ENCODE results near the gene OLFM4.
"Not testable (repeated sequence)": the region's sequence is repeated elsewhere in the genome, so short reads cannot be mapped to it uniquely, and the experiment has no call there.

The OLFM4 gene, protein sequence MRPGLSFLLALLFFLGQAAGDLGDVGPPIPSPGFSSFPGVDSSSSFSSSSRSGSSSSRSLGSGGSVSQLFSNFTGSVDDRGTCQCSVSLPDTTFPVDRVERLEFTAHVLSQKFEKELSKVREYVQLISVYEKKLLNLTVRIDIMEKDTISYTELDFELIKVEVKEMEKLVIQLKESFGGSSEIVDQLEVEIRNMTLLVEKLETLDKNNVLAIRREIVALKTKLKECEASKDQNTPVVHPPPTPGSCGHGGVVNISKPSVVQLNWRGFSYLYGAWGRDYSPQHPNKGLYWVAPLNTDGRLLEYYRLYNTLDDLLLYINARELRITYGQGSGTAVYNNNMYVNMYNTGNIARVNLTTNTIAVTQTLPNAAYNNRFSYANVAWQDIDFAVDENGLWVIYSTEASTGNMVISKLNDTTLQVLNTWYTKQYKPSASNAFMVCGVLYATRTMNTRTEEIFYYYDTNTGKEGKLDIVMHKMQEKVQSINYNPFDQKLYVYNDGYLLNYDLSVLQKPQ

DNA sequence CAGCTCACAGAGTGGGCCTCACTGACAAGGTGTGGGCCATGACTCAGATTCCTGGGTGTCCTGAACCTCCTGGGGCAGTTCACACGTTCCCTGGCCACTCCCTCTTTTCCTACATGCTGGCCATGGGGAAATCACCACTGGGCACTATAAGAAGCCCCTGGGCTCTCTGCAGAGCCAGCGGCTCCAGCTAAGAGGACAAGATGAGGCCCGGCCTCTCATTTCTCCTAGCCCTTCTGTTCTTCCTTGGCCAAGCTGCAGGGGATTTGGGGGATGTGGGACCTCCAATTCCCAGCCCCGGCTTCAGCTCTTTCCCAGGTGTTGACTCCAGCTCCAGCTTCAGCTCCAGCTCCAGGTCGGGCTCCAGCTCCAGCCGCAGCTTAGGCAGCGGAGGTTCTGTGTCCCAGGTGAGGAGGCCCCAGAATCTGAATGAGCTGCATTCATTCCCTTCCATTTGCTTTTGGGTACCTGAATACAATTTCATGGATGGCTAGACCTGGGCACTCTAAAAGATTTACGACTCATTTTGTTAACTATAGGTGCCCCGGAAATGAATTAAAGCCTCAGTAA lies at the start of gene OLFM4:
TSS of gene OLFM4 (plus strand) at position 177 of the 567 bp plus-strand sequence. CDS start at position 201, 24 bp downstream.
- DNase-seq, result no peak

GRCh38 chr13:52978989-52979388 lies 49.6 kb upstream of the OLFM4 start:
- no peak for DNase-seq

- no peak for DNase-seq
Measured at GRCh38 chr13:52980695-52981094, 47.9 kb upstream of the OLFM4 start.

- no peak for DNase-seq
Measured at GRCh38 chr13:52983836-52984235, 44.8 kb upstream of the OLFM4 start.

- no peak for DNase-seq
Measured at GRCh38 chr13:52984881-52985363, 43.7 kb upstream of the OLFM4 start.

DNA sequence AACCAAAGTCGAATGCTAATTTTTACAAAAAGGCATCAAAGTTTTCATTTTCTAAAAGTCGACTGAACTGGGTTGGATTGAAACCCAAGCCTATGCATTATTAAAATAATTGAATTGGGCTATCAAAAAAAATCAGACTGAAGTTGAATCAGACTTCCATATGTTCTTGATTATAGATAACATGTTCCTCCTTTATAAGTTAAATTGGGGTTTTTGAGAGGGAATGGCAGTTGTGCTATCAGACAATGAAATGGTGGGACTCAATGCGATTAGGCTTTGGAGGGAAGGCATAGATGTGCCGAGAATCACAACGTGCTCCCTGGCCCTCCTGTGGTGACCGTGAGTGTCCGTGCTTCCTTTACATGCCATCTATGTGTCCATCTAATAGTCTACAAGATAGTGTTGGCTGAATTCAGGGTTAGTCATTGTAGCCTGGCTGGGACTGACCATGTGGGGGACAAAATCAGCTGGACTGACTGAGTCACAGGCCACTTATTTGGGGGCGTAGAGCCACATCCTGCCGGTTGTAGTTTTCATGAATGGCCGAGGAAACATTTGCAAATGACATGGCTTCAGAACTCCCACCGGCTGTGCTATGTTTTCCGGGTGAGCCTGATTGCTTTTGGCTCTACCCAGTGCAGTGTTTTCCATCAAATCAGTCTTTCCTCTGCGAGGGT lies 37.1 kb upstream of the OLFM4 start:
- no peak for DNase-seq

DNA sequence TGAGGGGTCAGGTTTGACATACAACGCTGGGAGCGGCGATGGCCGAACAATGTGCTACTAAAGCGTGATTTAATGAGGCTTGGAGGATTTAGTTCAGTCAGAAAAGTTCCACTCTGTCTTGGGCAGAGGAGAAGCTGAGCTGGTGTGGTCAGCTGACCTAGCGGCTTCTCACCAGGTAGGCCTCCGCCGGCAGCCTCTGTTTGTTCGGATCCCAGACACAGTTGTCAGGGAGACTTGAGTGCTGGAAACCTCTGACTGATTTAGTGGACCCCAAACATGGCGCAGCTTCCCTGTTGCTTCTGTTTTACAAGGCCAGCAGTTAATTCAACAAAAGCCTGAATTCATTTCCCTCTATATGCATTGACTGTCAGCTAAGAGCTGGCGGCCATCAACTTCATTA lies 36.5 kb upstream of the OLFM4 start:
- no peak for DNase-seq

- DNase-seq, result no peak
Measured at GRCh38 chr13:52994051-52994450, 34.6 kb upstream of the OLFM4 start.

- DNase-seq, result no peak
Measured at GRCh38 chr13:52994865-52995264, 33.7 kb upstream of the OLFM4 start.

DNA sequence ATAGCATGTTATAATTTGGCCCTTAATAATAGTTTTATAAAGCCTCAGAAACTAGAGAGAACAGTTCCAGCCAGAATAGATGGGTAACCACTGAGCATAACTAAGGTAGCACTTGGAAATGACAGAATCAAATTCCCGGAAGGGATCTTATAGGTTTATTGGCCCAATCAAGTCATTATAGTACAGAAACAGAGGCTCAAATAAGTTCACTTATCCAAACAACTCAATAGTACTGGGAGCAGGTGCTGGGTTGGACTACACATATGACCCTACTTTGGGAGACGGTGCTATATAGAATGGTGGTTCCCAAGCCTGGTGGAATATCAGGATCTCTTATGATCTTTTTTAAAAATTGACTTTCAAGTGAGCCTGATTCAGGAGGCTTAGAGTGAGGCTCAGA lies 32.7 kb upstream of the OLFM4 start:
- no peak for DNase-seq

DNA sequence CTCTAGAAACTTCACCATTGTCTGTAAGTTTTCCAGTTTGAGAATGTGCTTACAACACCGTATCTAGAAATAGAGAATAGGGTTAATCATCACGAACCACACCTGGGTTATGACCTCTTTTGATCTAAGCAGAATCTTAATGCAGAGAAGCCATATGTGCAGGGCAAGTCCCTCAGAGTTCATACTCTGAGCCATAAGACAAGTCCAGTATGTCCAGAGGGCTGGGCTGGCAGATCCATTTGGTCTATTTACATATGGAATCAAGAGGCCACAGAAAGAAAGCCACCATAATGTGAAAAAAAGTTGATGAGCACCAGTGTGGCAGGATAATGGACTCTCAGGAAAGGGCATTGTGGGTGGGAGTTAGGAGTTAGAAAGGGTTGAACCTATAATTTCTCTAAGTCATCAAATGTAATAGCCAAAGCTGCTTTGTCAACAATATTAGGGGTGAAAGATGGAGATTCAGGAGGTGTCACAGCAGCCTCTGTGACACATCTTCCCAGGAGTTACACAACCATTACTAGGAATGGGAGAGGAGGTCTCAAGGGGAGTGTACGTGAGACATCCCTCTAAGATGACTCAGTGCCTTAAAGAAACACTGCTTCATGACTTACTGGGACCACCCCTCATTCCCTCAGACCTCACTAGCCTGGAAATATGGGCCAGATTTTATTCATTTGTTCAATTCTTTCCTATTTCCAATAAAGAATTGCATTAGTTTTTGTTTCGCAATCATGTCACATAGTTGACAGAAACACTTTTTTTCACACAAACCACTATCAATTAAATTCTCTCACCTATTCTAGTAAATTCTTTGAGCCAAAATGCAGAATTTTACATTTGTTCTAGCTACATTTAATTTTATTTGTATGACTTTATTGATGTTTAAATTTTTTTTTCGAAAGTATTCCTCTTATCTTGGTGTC lies 30.4 kb upstream of the OLFM4 start:
- DNase-seq, result no peak

DNA sequence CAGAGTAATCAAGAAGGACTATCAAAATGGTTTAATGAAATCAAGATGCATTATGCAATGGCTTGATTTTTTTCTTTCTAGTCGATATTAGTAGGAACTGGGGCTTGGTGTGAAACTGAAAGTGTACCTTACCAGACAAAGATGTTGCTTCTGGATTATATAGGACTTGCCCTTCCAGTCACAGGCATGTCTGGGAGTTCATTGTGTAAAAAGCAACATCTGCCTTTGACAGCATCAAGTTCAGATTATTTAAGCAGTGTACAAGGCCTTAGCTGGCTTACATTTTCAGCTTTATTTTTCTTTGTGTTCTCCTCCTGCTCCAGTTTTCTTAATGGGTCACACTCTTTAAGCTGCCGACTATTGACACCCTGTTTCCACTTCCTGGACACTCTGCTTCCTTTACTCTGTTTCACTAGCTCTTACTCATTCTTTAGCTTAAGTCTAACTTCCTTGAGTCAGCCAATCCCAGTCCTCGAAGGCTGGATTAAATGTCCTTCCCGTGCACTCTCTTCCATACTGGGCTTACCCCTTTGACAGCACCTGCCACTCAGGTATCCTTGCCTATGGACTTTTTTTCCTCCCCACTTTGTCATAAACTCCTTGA lies 29.4 kb upstream of the OLFM4 start:
- no peak for DNase-seq

DNA sequence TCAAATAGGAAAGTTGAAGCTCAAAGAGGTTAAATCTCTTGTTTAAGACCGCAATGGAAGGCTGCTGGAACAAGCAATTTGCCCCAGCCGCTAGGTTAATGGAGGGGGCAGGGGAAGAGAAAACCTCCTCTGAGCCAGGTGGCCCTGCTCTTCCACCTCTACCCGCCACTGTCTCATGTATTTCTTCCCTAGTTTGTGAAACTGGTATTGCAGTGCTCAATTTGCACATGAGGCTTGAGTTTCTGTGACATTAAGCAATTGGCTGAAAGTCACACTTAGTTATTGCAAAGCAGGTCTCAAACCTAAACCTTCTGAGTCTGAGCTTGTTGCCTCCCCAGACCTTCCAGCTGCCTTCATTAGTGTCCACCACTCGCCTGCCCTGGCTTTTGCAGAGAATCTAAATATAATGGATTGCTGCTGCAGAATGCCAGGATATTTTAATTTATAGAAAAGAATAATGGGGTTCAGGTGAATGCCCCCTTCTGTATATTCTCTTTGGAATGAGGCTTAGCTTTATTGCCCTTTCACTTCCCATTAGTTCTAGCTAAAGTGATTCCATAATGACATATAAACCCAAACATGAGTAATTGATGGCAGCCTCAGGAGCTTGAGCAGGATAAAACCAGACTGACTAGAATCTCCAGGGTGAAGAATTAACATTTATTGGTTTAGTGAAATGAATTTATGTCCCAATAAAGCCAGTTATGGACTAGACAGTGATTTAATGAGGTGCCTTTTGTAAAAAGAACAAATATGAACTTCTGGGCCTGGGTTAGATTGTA lies 27.0 kb upstream of the OLFM4 start:
- no peak for DNase-seq

- no peak for DNase-seq
Measured at GRCh38 chr13:53004573-53004972, 24.0 kb upstream of the OLFM4 start.

GRCh38 chr13:53005626-53006025 lies 23.0 kb upstream of the OLFM4 start:
- DNase-seq, result no peak

DNA sequence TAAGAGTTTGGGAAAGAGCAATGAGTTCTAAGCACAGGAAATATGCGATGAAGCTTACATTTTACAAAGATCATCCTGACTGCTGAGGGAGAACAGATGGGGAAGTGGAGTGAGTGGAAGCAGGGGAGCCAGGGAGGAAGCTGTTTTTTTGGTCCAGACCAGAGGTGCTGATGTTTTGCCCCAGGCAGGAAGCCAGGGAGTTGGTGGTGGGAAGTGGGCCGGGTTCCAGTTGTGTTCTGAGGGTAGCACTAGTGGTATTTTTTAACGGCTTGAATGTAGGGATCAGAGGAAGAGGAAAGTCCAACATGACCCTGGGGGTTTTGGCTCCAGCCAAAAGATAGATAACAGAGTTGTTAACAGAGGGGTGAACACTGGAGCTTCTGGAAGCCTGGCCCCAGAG lies 20.7 kb upstream of the OLFM4 start:
- no peak for DNase-seq

DNA sequence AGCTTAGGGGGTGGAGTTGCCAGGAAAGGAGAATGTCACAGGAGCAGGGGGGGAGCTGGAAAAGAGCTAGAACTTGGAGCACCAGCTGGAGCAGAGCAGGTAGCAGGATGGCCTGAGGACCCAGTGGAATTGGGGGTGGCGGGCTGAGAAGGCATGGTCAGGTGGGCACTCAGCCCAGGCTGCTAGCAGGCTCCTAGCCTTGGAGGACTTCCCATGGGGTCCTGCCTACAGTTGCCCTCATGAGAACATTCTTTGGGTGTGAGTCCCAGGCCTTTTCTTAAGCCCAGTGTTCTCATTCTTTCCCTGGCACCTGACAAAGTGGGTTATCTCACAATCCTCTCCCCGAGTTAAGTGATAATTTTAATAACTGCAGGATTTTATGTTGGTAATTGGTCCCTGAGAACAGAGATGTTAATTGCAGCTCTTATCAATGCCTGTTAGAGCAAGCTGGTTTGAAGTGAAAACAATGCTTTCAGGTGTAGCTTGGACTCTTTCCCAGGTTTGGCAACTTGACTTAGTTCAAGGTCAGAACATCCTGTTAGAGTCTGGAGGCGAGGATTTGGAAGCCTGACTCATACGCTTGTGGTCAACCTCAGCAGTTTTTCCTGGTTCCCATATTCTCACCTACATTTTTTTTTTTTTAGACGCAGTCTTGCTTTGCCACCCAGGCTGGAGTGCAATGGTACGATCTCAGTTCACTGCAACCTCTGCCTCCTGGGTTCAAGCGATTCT lies 18.1 kb upstream of the OLFM4 start:
- no peak for DNase-seq

DNA sequence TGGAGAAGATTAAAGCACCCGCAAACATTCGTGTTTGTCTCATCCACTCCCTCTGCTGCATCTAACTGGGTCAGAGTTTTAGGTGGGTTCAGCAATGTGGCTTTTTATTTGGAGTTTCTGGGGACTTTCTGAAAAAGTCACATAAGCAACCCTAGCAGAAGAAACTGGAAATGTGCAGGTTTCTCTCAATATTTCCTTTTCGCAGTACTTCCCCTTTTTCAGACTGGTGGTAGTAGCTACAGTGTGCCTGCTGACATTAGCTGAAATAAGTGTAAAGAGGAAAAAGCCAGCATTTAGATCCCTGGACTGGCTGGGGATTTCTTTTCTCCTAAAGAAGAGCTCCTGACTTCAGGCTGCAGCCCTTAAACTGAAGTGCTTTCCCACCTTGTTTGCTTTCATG lies 15.9 kb upstream of the OLFM4 start:
- DNase-seq, result no peak

DNA sequence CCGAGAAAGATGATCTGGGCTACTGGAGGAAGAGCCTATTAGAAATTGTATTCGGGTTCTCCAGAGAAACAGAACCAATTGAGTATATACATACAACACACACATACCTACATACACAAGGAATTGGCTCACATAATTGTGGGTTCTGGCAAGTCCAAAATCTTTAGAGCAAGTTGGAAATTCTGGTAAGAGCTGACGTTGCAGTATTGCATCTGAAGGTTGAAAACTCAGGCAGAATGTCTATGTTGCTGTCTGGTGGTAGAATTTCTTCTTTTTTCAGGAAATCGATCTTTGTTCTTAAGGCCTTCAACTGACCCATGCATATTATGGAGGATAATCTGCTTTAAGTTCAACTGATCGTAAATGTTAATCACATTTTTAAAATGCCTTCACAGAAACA lies 15.5 kb upstream of the OLFM4 start:
- DNase-seq, result no peak

DNA sequence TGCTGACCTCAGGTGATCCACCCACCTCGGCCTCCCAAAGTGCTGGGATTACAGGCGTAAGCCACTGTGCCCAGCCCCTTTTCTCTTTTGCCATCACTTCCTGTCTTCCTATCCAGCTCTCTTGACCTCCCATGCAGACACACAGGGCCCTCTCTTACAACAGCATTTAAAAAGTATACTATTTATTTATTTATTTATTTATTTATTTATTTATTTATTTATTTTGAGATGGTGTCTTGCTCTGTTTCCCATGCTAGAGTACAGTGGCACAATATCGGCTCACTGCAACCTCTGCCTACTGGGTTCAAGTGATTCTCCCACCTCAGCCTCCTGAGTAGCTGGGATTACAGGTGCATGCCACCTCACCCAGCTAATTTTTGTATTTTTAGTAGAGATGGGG lies 14.6 kb upstream of the OLFM4 start:
- not testable (repeated sequence) for DNase-seq
